CD4-positive, alpha-beta T cell treated with Interleukin-12 subunit alpha and Interleukin-12 subunit beta, for 1 hour (primary cell): ENCODE data around the gene LIPC.

ENCODE experiments used
- DNase-seq: peaks from one replicate; pipeline ENCODE4 v3.0.0-alpha.2; 2020

Gene LIPC

DNA sequence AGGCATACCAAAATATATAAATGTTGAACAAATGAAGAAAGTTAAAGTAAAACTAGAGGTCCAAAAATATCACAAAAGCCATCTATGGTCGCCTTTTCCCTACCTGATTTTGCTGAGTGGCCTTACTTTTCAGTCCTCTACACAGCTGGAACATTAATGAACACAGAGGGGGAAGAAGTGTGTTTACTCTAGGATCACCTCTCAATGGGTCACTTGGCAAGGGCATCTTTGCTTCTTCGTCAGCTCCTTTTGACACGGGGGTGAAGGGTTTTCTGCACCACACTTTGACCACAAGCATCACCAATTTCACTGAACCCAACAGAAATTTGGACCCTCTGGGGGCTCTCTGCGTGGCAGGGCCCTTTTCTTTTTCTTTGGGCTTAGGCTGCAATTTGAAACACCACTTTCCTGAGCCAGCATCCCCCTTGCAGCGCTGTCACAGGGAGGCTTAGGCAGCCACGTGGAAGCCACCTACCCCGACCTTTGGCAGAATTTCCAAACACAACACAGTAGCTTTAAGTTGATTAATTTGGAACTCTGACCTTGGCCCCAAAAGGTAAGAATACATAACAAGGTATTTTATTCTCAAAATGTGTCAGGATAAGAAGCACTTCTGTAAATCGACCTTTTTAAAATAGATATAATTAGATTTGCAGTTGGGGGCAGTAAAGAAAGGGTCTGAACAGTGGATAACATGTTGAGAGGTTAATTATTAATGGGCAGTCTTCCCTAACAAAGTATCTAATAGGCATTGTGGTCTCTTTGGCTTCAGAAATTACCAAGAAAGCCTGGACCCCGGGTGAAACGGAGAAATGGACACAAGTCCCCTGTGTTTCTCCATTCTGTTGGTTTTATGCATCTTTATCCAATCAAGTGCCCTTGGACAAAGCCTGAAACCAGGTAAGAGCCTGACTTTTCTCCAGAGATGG lies at the start of gene LIPC:
LIPC (plus strand) TSS at position 771 of the 929 bp plus-strand sequence; CDS start at position 813, 42 bp downstream.
- no peak for DNase-seq

DNA sequence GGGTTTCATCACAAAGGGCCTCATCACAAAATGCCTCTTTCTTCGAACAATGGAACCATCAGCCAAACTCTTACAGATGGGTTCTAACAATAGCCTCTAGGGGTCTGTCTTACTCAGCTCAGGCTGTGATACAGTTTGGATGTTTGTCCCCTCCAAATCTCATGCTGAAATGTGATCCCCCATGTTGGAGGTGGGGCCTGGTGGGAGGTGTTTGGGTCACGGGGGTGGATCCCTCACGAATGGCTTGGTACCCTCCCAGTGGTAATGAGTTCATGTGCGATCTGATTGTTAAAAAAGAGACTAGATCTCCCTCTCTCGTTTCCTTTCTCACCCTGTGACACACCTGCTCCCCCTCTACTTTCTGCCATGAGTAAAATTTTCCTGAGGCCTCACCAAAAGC lies 47.9 kb upstream of the LIPC start:
- DNase-seq = no peak

DNA sequence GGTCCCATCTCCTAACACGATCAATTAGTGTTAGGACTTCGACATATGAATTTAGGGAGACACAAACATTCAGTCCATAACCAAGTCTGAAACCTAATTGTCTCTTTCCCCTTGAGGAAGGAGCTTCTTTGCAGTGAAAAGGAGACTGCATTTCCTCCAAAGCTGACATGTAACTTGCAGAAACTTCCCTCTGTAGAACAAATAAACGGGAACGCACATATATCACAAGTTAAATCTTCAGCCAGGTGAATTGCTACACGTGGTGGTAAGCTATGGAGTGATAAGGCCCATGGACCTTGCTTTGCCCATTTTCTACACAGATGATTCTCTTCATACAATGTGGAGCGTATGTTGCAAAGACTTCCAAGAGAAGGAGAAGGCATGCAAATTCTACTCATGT lies 47.1 kb upstream of the LIPC start:
- DNase-seq = no peak

DNA sequence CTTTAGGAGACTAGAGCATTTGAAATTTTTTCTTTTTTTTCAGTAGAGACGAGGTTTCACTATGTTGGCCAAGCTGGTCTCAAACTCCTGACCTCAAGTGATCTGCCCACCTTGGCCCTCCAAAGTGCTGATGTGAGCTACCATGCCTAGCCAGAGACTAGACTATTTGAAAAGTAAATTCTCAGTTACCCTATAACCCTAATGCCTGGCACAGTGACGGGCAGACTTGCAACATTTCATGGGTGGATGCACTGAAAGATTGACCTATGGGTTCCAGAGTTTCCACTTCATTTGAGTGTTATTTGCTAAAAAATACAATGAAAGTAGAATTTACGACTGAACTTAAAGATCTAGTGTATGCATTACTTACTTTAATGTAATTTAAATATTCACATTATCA lies 45.7 kb upstream of the LIPC start:
- no peak for DNase-seq

DNA sequence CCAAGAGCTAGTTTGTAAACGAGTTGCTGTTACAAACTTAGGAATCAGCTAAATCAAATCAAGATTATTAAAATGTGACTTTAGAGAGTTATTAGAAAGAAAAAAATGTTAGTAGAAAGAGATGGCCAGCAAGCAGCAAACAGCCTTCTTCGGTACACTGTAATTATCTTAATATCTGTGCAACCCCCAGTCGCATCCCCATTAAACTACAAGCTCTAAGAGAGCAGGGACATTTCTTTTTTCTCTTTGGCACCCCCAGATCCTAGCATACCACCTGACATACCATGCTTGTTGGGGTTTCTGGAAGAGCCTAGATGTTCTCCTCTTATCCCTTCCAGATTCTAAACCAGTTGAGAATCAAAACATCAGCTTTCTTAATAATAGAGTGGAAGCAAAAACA lies 45.1 kb upstream of the LIPC start:
- DNase-seq = no peak

DNA sequence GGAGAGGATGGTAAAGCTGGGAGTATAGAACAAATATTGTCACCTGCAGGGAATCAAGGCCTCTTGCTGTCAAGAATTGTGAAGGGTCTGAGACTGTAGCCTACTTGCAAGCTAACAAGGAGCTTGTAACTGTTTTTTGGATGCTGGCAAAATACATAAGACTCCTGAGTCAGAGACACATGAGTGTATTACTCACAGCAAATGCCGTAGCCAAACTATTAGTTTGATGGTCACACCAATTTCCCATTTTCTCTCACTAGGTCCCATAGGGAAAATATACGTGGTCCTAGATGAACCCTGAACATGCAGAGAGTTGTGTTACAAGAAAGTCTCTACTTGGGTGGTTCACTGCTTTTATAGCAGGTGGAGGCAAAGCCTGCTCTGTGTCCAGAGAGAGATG lies 44.7 kb upstream of the LIPC start:
- no peak for DNase-seq

DNA sequence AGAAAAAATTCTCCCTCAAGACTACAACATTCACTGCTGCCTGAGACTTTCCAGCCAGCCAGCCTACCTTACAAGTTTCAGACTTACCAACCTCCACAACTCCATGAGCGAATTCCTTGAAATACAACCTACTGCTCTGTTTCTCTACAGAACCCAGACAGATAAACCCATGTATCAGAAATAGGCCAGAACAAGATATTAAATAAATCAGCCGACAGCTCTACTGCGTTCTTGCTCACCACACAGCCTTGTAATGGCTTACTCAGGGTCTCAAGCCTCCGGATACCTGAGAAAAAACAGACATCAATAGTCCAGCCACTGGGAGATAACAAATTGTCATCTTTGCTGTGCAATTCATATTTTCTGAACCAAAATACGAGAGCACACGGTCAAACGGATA lies 43.6 kb upstream of the LIPC start:
- no peak for DNase-seq

DNA sequence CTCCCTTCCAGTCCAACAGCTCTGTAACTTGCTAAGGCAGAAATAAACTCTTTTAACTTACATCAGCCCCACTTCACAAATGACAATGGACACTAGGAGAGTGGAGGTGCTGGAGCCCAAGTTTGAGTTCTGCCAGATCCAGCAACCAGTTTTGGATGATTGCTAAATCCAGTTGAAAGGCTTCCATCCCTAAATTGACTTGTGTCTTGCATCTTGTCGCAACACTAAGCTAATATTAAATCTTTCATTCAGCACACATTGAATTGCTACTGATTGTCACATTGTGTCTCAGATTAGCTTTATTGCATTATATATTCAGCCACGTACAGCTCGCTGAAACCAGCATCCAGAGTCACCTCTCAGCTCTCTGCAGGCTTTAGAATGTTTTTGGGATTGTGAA lies 41.7 kb upstream of the LIPC start:
- DNase-seq = no peak

DNA sequence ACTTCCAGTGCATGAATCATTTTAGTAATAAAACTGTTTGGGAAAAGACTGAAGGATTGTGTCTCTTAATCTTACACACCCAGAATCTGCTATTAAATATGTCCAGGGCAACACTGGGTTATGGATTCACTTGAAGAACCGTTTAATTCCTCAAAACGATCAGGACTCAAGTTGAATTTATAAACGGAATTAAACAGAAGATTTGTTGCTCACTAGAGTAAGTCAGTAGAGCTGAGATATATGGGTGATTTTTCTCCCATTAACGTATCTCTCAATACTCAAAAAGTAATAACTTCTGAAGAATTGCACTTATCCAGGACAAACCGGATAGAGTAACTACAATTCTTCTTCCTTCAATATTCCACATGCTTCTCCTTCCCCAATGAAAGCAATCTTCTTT lies 41.1 kb upstream of the LIPC start:
- no peak for DNase-seq

DNA sequence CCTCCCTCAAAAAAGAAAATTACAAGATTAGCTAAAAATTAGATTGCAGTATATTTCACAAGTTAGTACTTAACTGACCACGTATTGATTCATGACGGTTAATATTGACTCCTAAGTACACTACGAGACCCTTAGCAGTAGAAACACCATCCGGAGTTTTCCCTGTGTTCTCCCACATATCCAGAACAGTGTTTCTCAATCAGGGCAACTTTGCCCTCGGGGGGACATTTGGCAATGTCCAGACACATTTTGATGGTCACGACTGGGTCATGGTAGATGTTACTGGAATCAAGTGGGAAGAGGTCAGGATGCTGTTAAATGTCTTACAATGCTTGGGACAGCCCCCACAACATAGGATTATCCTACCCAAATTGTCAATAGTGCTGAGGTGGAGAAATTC lies 40.7 kb upstream of the LIPC start:
- DNase-seq = no peak

DNA sequence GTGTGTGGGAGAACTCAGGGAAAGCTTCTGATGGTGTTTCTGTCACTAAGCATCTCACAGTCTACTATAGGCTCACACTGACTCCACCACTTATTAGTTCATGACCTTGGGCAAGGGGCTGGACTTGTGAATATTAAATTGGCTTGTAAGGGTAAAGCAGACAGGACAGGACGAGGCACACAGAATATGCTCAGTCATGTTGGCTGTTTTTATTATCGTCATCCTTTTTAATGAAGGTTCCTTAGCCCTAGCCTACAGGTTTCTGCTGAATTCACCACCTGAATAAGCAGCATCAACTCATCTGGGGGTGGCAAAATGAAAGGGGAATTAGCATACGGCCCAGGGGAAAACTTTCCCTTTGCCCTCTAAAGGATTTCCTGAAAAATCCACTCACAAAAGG lies 39.6 kb upstream of the LIPC start:
- no peak for DNase-seq

DNA sequence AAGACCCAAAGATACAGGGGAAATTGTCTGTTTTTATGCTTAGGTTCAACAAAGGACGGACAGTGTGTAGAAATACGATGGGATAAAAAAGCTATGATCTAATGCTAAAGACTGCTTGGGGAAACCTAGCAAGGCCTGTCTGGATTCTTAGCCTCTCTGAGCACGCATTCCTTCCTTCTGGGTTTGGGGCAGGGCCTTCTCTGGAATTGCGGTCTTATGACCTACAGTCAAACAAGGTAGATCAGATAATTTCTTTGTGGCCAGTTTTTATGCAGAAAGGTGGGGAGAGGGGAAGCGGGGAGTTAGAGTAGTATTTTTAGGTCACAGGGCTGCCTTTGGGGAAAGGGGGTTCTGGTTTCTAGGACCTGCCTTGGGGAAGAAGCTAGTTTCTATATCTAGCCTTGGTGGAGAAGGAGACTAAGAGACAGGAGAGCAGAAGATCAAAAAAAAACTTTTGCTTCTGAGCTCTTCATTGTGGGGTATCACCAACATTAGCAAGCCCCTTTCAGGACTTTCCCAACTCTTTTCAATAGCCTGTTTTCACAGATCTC lies 39.1 kb upstream of the LIPC start:
- DNase-seq = no peak

DNA sequence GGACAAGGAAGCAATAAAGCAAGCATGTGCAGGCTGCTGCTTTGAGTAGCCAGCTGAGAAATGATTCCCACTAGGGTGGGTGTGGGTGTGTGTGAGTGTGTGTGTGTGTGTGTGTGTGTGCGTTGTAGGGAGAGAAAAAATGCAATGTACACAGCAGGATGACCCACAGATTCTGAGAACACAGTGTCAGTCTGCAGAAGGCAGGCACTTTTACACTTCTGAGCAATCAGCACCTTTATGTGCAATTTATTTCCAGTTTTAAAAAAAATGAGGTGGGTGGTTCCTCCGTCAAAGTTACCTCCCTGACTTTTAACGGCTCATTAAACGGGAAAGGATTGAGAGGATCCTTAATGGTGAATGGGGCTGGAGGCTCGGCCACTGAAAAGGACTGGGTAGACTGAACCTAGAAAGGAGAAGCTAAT lies 38.5 kb upstream of the LIPC start:
- DNase-seq = no peak

DNA sequence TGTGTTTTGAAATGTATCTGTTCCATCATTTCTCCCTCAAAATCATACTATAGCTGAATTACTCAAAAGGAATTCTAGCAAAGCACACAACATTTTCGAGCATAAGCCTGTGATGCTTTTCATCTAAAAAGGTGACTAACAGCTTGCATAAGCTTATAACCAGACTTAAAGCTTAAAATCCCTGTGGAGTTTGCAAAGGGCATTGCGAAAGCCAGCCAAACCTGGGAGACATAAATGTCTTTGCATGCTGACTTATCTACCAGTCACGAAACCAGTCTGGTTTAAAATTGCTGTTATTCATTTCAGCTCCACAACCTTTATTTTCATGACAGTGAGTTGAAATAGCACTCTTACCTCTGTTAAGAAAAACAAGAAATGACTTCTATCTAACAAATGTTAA lies 35.6 kb upstream of the LIPC start:
- DNase-seq = no peak

DNA sequence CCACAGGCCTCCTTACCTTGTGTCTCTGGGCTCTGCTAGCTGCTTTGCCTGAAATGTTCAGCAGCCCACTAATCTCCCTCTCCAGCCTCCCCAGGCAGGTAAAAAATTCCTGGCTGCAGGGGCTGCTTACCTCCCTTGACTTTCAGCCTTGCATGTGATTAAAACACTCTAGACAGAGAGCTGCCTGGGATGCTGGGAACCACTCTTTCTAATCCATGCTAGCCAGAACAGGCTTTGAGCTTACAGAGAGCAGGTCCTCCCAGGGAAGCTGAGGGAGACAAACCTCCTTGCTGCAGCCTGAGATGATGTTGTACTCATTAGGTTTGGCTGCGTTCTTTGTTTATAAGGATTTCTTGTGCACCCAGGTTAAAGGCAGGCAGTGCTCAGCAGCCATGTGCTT lies 33.7 kb upstream of the LIPC start:
- no peak for DNase-seq

DNA sequence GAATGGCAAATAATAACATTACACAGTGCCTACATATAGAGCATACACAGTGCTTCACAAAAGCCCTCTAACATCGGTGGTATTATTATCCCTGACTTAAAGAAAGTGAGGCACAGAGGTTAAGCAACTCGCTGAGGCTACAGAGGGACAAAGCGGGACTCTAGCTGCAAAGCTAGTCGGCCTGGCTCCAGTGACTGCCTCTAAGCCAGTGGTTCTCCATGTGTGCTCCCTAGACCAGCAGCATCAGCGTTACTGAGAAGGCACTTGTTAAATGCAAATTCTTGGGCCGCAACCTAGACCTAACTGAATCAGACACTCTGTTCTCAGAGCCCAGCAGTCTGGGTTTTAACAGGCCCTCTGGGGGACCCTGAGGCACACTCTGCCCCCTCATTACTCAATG lies 33.1 kb upstream of the LIPC start:
- no peak for DNase-seq

DNA sequence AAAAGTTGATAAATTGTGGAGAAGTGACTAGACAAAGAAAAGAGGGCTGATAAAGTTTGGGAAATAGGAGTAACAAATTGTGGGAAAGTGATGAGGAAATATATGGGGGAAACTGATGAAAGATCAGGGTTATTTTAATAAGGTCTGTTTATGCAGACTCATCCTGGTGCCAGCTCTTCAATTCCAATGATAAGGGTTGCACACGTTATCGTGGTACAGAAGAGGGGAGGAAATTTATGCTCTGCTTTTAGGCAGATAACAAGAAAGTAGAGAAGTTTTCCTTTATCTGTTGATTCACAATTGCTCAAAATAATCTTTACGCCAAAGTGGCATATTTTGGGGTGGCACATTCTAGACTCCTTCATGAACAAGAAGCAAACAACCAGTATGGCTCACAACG lies 32.1 kb upstream of the LIPC start:
- no peak for DNase-seq

DNA sequence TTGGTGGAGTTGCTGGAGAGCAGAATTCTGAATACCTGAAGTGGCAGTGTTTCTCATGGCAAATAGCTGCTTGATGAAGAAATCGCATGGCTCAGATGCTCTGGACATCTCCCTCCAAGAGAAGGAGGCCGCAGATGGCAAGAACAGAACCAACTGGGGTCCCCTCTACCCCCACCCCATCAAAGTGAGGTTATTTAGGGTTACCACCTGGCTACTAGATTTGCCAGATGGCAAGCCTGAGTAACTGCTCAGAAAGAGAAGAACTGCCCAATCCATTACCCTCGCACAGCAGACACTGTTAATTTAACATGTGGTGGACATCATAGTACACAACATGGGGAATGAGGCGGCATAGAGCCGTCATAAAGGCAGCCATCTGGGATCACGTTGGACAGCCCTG lies 30.5 kb upstream of the LIPC start:
- no peak for DNase-seq

DNA sequence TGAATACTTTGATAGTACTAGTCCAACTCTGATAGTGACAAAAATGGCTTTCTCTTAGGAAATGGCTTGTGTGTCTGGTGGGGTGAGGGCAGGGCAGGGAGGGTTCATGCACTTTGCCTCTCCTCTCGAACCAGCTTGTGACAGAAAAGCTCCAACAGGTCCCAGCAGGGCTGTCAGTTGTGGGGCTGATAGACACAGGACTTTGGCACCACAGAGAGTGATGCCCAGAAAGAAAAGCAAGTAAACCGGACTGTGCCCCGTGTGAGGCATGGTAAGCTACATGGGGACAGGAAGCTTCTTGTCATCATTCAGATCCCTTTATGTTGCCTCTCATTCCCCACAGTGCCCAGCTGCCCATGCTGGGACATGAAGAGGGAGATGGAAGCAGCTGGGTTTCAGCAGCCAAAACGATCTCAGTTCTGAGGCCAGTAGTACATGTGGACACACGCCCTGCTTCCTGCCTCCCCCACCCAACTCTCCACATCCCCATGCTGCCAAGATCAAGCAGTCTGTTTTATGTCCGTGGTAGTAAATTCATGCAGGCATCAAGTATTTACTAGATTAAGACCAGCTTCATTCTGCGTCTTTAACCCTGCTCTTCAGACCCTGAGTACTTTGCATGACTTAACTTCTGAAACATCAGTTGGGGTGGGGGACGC lies 29.7 kb upstream of the LIPC start:
- no peak for DNase-seq

DNA sequence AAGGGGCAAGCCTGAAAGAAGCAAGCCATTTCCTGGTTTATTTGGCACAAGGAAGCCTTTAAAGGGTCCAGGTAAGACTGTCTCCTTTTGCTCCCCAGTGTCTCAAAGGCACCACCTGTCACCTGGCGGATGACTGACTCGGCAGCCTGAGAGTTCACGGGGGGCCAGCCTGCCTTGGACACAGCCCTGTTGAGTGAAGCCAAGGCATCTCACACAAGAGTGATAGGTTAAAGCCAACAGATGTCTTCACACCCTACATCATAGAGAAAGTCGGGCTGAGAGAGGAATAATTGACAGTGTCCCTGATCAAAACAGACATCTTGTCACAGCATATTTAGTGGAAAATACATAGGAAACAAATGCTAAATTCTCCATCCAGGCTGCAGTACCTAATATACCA lies 28.2 kb upstream of the LIPC start:
- no peak for DNase-seq

DNA sequence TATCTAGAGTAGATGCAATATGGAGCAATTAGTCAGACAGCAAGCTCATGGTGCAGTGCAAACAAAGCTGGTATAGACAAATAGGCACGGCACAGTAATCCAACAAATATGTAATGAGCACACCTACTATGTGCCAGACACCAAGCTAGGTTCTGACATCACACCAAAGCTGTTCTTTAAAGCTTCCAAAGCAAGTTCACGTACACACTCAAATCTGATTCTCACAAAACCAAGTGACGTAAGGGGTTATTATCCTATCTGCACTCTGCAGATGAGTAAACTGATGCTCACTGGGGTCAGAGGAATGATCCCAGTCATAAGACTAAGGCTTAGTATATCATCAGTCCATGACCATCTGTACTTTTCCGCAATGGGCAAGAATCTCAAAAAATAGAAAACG lies 27.8 kb upstream of the LIPC start:
- DNase-seq = no peak

DNA sequence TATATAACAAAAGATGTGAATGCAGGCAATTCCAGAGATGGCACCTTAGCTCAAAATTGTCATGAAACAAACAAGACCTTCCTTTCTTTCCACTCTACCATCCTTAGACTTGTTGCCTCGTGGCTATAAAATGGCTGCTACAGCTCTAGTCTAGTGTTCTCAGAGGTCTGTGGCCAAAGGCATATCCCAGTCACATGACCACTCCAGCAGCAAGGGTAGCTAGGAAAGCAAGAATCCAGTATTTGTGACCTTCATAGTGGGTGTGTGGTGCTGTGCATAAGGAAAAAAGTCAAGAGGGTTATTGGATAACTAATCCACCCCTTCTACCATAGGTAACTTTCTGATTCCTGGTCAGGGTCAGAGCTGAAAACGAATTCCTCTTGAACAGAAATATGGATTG lies 27.1 kb upstream of the LIPC start:
- no peak for DNase-seq

DNA sequence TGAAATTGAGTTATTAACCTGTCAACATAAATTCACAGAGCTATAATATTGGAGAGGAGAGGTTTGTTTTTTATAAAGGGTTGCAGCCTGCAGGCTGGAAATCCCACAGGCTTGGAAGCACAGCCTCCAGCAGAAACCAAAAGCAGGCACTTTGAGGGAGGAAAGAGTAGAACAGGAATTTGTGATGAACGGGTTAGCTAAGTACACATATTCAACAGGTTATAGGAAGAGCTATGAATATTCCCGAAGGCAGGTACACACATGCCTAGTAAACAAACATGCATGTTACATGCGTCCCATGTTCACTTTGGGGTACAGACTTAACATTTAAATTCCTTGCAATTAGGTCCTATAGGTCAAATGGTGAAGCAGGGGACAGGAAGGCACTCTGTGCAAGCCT lies 25.9 kb upstream of the LIPC start:
- no peak for DNase-seq

DNA sequence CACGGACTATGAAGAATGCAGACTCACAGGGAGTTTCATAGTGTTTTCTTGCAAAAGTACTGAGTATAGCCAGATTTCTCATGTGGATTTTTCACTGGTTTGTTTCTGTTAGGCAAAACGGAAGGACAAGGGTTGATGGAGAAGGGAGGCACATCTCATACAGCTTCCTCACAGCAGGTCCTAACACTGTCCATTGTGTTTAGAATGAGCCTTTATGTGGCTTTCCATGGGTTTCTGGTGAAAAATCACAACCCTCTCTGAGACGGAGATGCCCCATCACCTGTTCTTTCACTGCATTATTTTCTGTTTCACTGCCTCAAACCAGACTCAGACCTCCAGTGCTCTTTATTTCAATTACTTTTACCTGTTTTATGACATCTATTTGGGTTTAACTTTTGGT lies 25.0 kb upstream of the LIPC start:
- no peak for DNase-seq
